ENCODE measurements around the gene KIF26B. TPM values are rescaled to one million over a fixed set of nuclear protein-coding genes. Genes with fewer than 3 reads are reported as not detected.

KIF26B gene
- total RNA-seq, 1 experiment from 2014 or later: 0.04 TPM

DNA sequence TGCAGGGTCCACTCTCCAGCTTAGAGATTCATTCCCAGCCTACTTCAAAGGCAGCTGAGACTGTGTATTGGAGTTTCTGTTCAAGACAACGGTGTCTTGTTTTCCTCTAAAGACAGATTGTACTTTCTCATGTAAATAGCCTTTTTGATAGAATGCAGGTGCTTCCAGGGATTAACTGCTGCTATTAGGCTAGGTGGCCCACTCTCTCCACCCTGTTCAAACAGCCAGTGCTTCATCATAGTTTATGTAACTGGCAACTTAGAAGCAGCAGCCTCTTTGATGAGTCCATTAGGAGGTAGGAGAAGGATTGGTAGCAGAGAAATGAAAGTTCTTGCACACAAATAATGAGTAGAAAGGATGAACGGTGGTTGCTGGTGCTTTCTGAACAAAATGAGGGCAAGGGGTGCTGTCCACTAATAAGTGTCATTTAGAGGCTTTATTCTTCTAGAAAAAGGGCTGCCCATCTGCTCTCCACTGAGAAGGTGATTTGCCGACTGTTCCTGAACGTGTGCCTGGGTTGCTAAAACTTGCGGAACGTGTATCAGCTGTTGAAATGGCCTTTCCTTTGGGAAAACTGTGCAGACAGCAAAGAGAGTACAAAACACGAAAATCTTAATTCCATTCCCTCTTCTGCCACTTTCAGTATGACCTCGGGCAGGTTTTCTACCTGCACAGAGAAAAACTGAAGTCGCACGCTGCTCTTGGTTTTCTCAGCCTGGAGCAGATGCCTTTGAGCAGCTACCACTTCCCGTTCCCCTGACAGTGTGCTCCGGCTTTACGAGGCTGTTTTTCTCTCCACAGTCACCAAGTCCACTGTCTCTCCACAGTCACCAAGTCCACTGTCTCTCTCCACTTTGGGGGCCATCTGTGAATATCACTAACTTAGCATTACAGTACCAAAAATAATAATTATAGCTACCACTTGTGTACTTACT, 228.9 kb downstream of the KIF26B start:
- H3K27me3 ChIP-seq (ENCODE audit: low read length): peaks cover 75% of the 10 kb centered on the region
- TF ChIP-seq, protein P1, sequence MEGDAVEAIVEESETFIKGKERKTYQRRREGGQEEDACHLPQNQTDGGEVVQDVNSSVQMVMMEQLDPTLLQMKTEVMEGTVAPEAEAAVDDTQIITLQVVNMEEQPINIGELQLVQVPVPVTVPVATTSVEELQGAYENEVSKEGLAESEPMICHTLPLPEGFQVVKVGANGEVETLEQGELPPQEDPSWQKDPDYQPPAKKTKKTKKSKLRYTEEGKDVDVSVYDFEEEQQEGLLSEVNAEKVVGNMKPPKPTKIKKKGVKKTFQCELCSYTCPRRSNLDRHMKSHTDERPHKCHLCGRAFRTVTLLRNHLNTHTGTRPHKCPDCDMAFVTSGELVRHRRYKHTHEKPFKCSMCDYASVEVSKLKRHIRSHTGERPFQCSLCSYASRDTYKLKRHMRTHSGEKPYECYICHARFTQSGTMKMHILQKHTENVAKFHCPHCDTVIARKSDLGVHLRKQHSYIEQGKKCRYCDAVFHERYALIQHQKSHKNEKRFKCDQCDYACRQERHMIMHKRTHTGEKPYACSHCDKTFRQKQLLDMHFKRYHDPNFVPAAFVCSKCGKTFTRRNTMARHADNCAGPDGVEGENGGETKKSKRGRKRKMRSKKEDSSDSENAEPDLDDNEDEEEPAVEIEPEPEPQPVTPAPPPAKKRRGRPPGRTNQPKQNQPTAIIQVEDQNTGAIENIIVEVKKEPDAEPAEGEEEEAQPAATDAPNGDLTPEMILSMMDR (conservative IDR thresholded peaks at IDR 0.05; ENCODE audit: low read depth, low read length): no peak
- TF ChIP-seq EZH2 (IDR thresholded peaks at IDR 0.05; ENCODE audit: low read length, unreplicated experiment): no peak
- TF ChIP-seq EZH2phosphoT487 (IDR thresholded peaks at IDR 0.05; ENCODE audit: borderline replicate concordance, low read length): no peak
- intact Hi-C loops (cut with micrococcal nuclease): no loop called here

DNA sequence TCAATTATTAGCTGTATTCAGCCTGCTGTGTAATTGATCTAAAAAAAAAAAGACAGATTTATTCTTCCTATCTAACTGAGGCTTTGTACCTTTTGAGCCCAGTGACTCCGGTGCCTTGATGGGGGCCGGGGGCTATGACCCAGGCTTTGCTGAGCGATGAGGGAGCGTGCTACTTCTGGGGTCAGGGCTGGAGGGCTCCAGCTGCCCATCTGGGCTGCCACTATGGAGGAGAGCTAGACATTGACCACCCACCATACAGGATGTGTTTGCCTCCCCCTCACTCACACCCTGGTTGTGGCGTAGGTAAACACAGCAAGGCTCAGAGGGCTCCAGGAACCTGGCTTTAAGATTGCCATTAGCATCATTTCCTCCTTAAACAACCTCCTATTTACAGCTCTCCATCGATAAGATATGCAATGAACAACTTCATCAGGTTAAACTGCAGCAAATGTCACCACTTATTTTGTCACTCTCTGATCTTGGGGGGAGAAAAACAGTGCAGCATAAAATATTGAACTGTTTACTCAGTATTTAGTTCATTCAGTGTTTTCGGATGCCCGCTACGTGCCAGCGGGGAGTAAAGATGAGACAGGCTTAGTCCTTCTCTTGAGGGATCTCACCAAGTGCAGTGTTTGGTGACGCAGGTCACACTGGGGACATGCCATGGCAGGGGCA, 231.6 kb downstream of the KIF26B start:
- Histone ChIP-seq H3F3A (ENCODE audit: low read length, unreplicated experiment) (no peaks in the 10 kb centered on the region), H3K9ac (ENCODE audit: low read length) (no peak overlapping the region), H2AFZ (ENCODE audit: low read length) (no peak overlapping the region), H3K4me3 (ENCODE audit: low read length) (no peak overlapping the region), H3K4me2 (ENCODE audit: low read length) (no peak overlapping the region), H3K36me3 (ENCODE audit: low read depth, low read length) (no peaks in the 10 kb centered on the region), H3K4me1 (ENCODE audit: insufficient read depth, low read length) (no peaks in the 10 kb centered on the region), H3K9me3 (ENCODE audit: low read length) (no peaks in the 10 kb centered on the region), H3K27ac (ENCODE audit: low read length) (no peak overlapping the region), H4K20me1 (ENCODE audit: low read length) (no peaks in the 10 kb centered on the region), H3K79me2 (ENCODE audit: low read length) (no peaks in the 10 kb centered on the region), H3K9me2 (replicated peaks; ENCODE audit: low read length) (no peaks in the 10 kb centered on the region), H3K27me3 (ENCODE audit: low read length) (peaks cover 82% of the 10 kb centered on the region)
- intact Hi-C loops (cut with micrococcal nuclease): no loop called here
- no peak for TF ChIP-seq EZH2phosphoT487 (IDR thresholded peaks at IDR 0.05; ENCODE audit: borderline replicate concordance, low read length)
- TF ChIP-seq, protein P1 (conservative IDR thresholded peaks at IDR 0.05; ENCODE audit: low read depth, low read length): no peak
- TF ChIP-seq EZH2 (IDR thresholded peaks at IDR 0.05; ENCODE audit: low read length, unreplicated experiment): no peak
- POLR2A ChIA-PET (ENCODE audit: unreplicated experiment): interaction anchor here (0.6 kb wide), 1 partner anchor 18 kb away, joined by 6 read pairs; no protein-coding TSS in a partner anchor
- CTCF ChIA-PET: no interaction called here
- BruUV-seq (replicated peaks): no TSS peak
- DNase-seq (no peak), ATAC-seq (no peak)

More for the DNA sequence above, 228.9 kb downstream of the KIF26B start:
- Histone ChIP-seq H3K27ac (ENCODE audit: low read length) (no peak overlapping the region), H3K79me2 (ENCODE audit: low read length) (no peaks in the 10 kb centered on the region), H3K4me2 (ENCODE audit: low read length) (no peak overlapping the region), H3K9me2 (replicated peaks; ENCODE audit: low read length) (no peaks in the 10 kb centered on the region; the same call in 1 of the 2 replicates), H3K4me3 (ENCODE audit: low read length) (no peak overlapping the region), H2AFZ (ENCODE audit: low read length) (no peak overlapping the region), H3F3A (ENCODE audit: low read length, unreplicated experiment) (no peaks in the 10 kb centered on the region), H4K20me1 (ENCODE audit: low read length) (no peaks in the 10 kb centered on the region), H3K36me3 (ENCODE audit: low read depth, low read length) (no peaks in the 10 kb centered on the region), H3K9ac (ENCODE audit: low read length) (no peak overlapping the region), H3K4me1 (ENCODE audit: insufficient read depth, low read length) (no peaks in the 10 kb centered on the region), H3K9me3 (ENCODE audit: low read length) (no peaks in the 10 kb centered on the region)
- BruUV-seq (replicated peaks): no TSS peak
- no peak for ATAC-seq
- POLR2A ChIA-PET (ENCODE audit: unreplicated experiment): no interaction called here
- no peak for DNase-seq
- CTCF ChIA-PET: no interaction called here
